Loucy (cell line): ENCODE data around the gene TMEM30B.

Experiments used
- H2AFZ ChIP-seq: fragments of 200-600 bp; sonication (generic); 2 replicates; pipeline ENCODE4 v1.6.0; 2016; ENCODE audit warnings: antibody characterized with exemption, mild to moderate bottlenecking, low read length, moderate library complexity
- H3F3A ChIP-seq: fragments of 200-600 bp; 2 replicates; pipeline ENCODE4 v1.6.0; 2016; ENCODE audit warnings: antibody characterized with exemption, low read depth, mild to moderate bottlenecking
- H3K27me3 ChIP-seq: fragments of 200-600 bp; sonication (generic); 2 replicates; pipeline ENCODE4 v1.6.1; 2014; ENCODE audit warnings: low read length, mild to moderate bottlenecking; ENCODE audit not compliant: insufficient read depth, poor library complexity, severe bottlenecking
- H3K36me3 ChIP-seq: fragments of 200-600 bp; sonication (generic); 2 replicates; pipeline ENCODE4 v1.6.1; 2016; ENCODE audit warnings: low read length; ENCODE audit not compliant: insufficient read depth
- H3K4me1 ChIP-seq: fragments of 200-600 bp; sonication (generic); 2 replicates; pipeline ENCODE4 v1.5.1; 2014; ENCODE audit warnings: low read length, mild to moderate bottlenecking; ENCODE audit not compliant: insufficient read depth, poor library complexity, severe bottlenecking
- H3K4me2 ChIP-seq: fragments of 200-600 bp; sonication (generic); 2 replicates; pipeline ENCODE4 v1.6.0; 2014; ENCODE audit warnings: antibody characterized with exemption, low read length, low read depth, mild to moderate bottlenecking; ENCODE audit not compliant: poor library complexity, severe bottlenecking
- H3K4me3 ChIP-seq: fragments of 200-600 bp; sonication (generic); 2 replicates; pipeline ENCODE4 v1.5.1; 2014; ENCODE audit warnings: low read length, mild to moderate bottlenecking, mixed read lengths; ENCODE audit not compliant: poor library complexity, severe bottlenecking
- H3K79me2 ChIP-seq: fragments of 200-600 bp; sonication (generic); 2 replicates; pipeline ENCODE4 v1.6.1; 2014; ENCODE audit warnings: low read length; ENCODE audit not compliant: insufficient read depth
- H3K9ac ChIP-seq: fragments of 200-600 bp; sonication (generic); 2 replicates; pipeline ENCODE4 v1.6.0; 2014; ENCODE audit warnings: mild to moderate bottlenecking, low read depth, low read length, moderate library complexity; ENCODE audit not compliant: poor library complexity, severe bottlenecking
- H3K9me2 ChIP-seq: fragments of 200-600 bp; sonication (generic); replicated peaks from 2 replicates; pipeline ENCODE4 v1.6.1; 2016; ENCODE audit warnings: low read depth, low read length, mixed read lengths
- H3K9me3 ChIP-seq: fragments of 200-600 bp; sonication (generic); 2 replicates; pipeline ENCODE4 v1.6.1; 2014; ENCODE audit warnings: mild to moderate bottlenecking, antibody characterized with exemption, low read length, low read depth; ENCODE audit not compliant: insufficient read depth
- H4K20me1 ChIP-seq: fragments of 200-600 bp; sonication (generic); 2 replicates; pipeline ENCODE4 v1.6.0; 2014; ENCODE audit warnings: antibody characterized with exemption, low read length, mild to moderate bottlenecking; ENCODE audit not compliant: insufficient read depth, poor library complexity, severe bottlenecking
- CTCF ChIP-seq: fragments of 200-600 bp; sonication (generic); conservative IDR thresholded peaks from 2 replicates; pipeline ENCODE4 v1.5.1; 2014; ENCODE audit warnings: mild to moderate bottlenecking, antibody characterized with exemption, low read length
- EZH2phosphoT487 ChIP-seq: fragments of 200-600 bp; IDR thresholded peaks from 2 replicates; pipeline ENCODE4 v1.6.1; 2018; ENCODE audit warnings: antibody characterized with exemption, mild to moderate bottlenecking, moderate library complexity, borderline replicate concordance

TMEM30B gene

GRCh38 chr14:61281948-61282275, 774 bp upstream of the TMEM30B start:
- Histone ChIP-seq H3K36me3 (no peaks in the 10 kb centered on the region), H3K4me1 (peaks cover 28% of the 10 kb centered on the region), H2AFZ (no peak overlapping the region), H3K79me2 (no peaks in the 10 kb centered on the region), H3F3A (peaks cover 6% of the 10 kb centered on the region; the same call in 1 of the 2 replicates), H3K27me3 (no peaks in the 10 kb centered on the region), H3K4me2 (no peak overlapping the region), H3K4me3 (no peak overlapping the region), H4K20me1 (no peaks in the 10 kb centered on the region), H3K9me3 (no peaks in the 10 kb centered on the region), H3K9me2 (no peaks in the 10 kb centered on the region), H3K9ac (no peak overlapping the region)
- no peak for TF ChIP-seq CTCF
- TF ChIP-seq EZH2phosphoT487 = no peak

GRCh38 chr14:61280526-61281185, 482 bp downstream of the TMEM30B start:
- Histone ChIP-seq H3K9ac (no peak overlapping the region), H3K4me3 (no peak overlapping the region), H3K79me2 (no peaks in the 10 kb centered on the region), H3K36me3 (no peaks in the 10 kb centered on the region), H3K27me3 (no peaks in the 10 kb centered on the region), H3K9me3 (no peaks in the 10 kb centered on the region), H3F3A (peaks cover 6% of the 10 kb centered on the region; the same call in 1 of the 2 replicates), H2AFZ (no peak overlapping the region), H3K9me2 (no peaks in the 10 kb centered on the region), H4K20me1 (no peaks in the 10 kb centered on the region), H3K4me1 (peaks cover 24% of the 10 kb centered on the region), H3K4me2 (no peak overlapping the region)
- TF ChIP-seq EZH2phosphoT487 (no peak), CTCF (no peak)

- H3K4me1 ChIP-seq = peaks cover 20% of the 10 kb centered on the region
- H3K9ac ChIP-seq = no peak overlapping the region
- H2AFZ ChIP-seq = no peak overlapping the region
- peaks cover 6% of the 10 kb centered on the region; the same call in 1 of the 2 replicates for H3F3A ChIP-seq
- no peaks in the 10 kb centered on the region for H3K9me3 ChIP-seq
- H3K36me3 ChIP-seq = no peaks in the 10 kb centered on the region
- no peaks in the 10 kb centered on the region for H4K20me1 ChIP-seq
- H3K9me2 ChIP-seq = no peaks in the 10 kb centered on the region
- H3K4me2 ChIP-seq = no peak overlapping the region
- no peak for TF ChIP-seq CTCF
- no peak for TF ChIP-seq EZH2phosphoT487
- no peak overlapping the region for H3K4me3 ChIP-seq
- H3K27me3 ChIP-seq = no peaks in the 10 kb centered on the region
- H3K79me2 ChIP-seq = no peaks in the 10 kb centered on the region
These were observed 1.0 kb downstream of the TMEM30B start for GRCh38 chr14:61280092-61280525.
